Cerebellar cortex (tissue), 1 donor: Measurements from ENCODE around the gene CFAP43.

Experiments
- DNase-seq: peaks from one replicate; pipeline ENCODE4 v3.0.0-alpha.2; 2015; ENCODE audit warnings: low spot score

CFAP43 gene, protein sequence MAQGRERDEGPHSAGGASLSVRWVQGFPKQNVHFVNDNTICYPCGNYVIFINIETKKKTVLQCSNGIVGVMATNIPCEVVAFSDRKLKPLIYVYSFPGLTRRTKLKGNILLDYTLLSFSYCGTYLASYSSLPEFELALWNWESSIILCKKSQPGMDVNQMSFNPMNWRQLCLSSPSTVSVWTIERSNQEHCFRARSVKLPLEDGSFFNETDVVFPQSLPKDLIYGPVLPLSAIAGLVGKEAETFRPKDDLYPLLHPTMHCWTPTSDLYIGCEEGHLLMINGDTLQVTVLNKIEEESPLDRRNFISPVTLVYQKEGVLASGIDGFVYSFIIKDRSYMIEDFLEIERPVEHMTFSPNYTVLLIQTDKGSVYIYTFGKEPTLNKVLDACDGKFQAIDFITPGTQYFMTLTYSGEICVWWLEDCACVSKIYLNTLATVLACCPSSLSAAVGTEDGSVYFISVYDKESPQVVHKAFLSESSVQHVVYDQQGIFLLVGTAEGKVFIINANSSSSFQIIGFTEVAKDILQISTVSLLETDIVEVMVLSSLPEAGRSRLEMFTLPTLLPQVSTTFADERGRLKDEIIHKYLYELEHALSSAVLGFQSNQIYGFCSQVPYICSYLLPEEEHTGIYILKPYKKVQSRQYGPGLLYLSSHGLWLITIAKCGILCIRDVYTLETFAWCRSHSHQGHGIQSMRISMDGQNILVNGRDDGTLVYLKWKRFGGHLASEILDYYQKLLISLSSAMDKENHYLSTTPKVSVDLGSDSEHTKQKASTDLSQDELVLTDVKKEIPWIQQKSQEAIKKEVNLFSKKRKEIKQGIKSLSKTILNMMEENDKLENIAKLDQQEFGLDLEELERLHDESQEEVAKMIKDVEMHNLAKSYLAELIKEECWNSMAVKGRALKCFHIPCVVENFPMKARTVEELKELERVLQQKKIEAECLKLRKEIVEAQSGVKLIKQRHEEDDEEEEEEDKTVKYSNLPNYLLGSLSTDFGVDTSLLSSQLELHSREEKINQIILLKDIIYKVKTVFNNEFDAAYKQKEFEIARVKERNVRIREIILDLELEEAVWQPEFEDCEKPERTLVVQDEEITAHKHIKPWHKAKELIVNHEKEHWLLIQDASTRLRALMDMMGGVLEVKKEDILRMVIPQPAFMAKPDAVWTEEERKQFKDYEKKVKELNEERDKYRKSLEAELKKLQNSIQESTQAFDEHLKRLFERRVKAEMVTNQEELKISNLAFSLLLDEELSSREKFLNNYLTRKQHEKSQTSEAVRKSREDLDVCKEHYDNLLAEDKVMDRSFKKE (N-terminal part only)

DNA sequence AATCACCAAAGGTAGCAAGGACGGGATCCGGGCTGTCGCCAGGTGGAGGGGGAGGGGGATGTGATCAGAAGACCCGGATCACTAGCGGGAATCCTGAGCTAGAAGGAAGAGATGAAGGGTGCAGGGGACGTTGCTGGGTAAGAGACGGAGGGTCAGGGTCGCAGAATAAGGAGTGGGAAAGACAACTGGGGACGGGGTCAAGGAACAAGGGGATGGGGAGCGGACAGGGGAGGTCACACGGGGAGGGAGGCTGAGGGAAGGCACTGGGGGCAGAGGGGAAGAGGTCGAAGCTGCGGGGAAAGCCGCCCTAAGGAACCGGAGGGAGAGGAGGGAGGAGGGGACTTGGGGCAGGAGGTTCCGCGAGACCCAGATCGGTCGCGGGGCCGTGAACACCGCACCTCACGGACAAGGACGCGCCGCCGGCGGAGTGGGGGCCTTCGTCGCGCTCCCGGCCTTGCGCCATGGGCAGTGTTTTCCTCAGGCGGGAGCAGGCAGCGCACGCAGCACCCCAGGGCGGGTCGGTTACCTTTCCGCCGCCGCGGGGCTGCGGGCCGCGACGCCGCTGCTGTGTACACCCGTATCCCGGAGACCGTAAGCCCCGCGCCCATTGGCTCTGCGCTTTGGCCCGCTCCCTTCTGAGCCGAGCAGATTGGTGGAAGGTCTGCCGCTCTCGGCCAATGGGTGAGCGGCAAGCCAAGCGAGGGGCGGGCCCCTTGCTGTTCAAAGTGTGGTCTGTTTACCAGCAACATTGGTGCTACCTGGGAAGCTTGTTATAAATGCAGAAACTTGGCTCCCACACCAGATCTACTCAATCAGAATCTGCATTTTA, at the start of gene CFAP43:
CFAP43 (minus strand) TSS at position 581 of the 829 bp plus-strand sequence; CDS start at position 463, 118 bp downstream.
- peak; percentile 96 for DNase-seq

GRCh38 chr10:104281694-104282093, 49.5 kb upstream of the CFAP43 start:
- no peak for DNase-seq

DNA sequence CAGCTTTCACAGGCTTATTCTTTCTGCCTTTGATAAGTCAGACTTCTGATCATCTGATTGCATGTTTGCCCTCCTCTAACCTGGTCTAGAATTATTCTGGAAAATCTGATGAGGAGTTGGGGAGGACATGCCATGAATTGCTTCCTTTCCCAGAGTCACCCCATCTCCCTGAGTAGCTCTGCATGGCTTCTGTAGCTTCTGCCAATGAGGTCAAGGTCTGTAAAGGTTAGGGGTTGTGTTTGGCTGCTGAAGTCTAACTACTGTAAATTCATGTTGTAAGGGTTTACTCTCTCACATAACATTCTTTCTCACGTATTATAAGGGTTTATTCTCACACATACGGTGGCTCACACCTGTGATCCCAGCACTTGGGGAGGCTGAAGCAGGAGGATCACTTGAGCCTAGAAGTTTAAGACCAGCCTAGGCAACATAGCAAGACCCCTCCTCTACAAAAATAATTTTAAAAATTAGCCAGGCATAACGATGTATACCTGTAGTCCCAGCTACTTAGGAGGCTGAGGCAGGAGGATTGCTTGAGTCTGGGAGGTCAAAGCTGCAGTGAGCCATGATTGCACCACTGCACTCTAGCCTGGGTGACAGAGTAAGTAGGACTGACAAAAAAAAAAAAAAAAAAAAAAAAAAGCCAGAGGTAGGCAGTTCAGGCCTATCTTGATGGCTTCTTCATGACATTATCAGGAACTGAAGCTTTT, 47.5 kb upstream of the CFAP43 start:
- DNase-seq, result no peak

DNA sequence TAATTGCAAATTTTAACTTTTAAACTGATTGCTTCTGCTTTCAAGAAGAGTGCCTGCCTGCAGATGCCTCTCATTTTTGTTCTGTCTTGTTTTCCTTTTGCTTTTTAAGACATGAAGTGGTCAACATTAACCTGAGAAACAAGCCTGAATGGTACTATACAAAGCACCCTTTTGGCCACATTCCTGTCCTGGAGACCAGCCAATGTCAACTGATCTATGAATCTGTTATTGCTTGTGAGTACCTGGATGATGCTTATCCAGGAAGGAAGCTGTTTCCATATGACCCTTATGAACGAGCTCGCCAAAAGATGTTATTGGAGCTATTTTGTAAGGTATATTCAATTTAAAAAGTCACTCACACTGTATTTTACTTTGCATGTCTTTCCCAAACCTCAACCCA, 45.6 kb upstream of the CFAP43 start:
- DNase-seq, result no peak

DNA sequence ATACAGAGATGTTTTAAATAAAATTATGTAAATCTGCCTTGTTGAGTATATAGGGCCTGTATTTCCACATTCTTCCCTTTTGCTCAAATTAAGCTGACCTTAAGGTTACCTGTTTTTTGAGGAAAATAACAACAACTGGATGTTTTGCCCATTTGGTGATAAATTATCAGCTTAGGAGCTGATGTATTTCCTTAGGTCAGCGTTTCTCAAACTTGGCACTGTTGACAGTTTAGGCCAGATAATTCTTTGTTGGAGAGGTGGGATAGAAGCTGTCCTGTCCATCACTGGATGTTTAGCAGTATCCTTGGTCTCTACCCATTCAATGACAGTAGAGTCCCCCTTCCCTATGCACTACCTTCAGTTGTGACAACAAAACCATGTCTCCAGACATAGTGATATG, 44.0 kb upstream of the CFAP43 start:
- DNase-seq, result no peak

- peak; percentile 51 for DNase-seq
Measured at GRCh38 chr10:104274762-104275721, 42.9 kb upstream of the CFAP43 start.

DNA sequence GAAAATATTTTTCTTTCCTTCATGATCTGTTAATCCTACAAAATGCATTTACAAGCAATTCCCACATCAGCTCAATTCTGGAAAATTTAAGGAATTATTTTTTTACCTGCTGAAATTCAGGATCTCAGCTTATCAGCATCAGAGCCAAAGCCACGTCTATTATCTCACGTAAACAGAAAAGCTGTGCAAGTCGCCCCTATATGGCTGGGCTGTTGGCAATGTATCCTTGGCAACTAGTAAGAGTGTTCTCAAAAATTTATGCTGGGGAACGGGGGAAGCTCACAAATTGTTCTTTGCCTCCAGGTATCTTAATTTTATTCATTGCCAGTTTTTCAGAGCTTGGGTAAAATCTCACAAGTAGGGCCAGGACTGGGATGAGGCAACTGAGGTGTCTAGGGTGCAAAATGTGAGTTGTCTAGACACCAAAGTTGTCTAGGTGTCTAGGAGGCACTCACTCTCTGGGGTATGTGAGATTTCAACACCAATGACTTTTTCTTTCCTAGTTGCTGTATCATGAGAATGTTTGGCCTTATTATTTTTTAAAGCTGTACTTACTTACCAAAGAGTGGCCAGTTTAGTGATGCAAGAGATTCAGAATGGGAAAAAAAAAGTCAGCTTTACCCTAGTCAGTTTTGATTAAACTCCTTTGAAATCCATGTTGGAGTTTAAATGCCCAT, 41.9 kb upstream of the CFAP43 start:
- no peak for DNase-seq

- DNase-seq, result no peak
Measured at GRCh38 chr10:104273286-104273685, 41.1 kb upstream of the CFAP43 start.

DNA sequence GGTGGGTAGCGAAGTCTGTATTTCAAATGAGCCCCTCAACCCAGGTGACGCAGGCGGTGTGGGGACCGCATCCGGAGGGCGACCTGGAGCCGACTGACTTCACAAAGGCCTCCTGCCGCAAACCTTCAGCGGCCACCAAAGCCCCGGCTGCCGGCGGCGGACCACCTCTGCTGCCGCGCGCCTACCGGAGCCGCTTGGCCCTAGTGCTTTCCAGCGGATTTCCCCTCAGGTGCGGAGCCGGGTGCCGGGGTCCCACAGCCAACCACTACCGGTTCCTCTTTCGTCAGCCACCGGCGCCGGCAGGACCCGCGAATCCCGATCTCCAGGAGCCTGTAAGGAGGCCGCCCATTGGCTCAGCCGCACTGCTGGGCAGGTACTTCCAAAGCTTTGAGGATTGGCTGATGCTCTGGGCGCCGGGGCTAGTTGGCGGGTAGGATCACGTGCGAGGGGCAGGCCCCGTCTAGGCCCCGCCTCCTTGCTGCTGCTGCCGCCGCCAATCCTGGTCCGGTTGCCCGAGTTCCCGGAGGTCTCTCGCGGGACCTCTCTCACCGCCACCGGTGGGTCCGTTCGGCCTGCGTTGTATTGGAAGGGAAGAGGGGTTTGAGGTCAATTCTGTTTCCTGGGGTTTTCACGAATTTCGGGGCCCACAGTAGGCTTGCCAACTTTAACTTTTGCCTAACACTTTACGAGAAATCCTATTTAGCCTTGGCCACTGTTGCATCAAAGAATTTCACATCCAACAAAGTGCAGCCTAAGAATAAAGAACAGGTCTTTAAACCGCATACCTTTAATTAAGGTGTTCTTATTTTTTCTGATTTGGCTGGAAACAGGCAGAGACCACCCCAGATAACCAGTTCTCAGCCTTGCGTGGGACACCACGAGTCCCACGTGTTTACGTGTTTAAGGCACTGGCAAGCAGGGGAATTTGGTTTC, 36.8 kb upstream of the CFAP43 start, which contains the start of gene GSTO2:
GSTO2 (plus strand) TSS at position 472 of the 933 bp plus-strand sequence. CDS start 5,732 bp downstream, outside the sequence.
- peak; percentile 99 for DNase-seq

- no peak for DNase-seq
Measured at GRCh38 chr10:104268405-104268712, 36.2 kb upstream of the CFAP43 start.

- DNase-seq, result no peak
Measured at GRCh38 chr10:104267721-104268404, 35.7 kb upstream of the CFAP43 start.

GRCh38 chr10:104264783-104265182, 32.6 kb upstream of the CFAP43 start:
- DNase-seq, result no peak

- DNase-seq, result peak; percentile 90
Measured at GRCh38 chr10:104262055-104262454, 29.9 kb upstream of the CFAP43 start.

GRCh38 chr10:104260775-104261115, 28.6 kb upstream of the CFAP43 start:
- DNase-seq, result no peak

- peak; percentile 10 for DNase-seq
Measured at GRCh38 chr10:104259999-104260774, 28.0 kb upstream of the CFAP43 start.

DNA sequence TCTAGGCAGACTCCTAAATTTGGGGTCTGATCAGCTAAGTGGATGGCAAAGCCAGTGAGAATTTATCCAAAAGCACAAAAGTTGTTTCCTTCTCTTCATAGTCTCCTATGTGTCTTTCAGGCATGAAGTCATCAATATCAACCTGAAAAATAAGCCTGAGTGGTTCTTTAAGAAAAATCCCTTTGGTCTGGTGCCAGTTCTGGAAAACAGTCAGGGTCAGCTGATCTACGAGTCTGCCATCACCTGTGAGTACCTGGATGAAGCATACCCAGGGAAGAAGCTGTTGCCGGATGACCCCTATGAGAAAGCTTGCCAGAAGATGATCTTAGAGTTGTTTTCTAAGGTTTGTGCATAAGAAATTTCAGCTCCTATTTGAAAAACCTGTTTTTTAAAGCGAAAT, 27.3 kb upstream of the CFAP43 start:
- no peak for DNase-seq
